Dermis microvascular lymphatic vessel endothelial cell (primary cell): ENCODE measurements around the gene FMO2. TPM values are rescaled to one million over a fixed set of nuclear protein-coding genes. Genes with fewer than 3 reads are reported as not detected.
"Not testable (repeated sequence)": the region's sequence is repeated elsewhere in the genome, so short reads cannot be mapped to it uniquely, and the experiment has no call there.

Source experiments
- DNase-seq, 2 donors: peaks; one replicate each; pipeline versions ENCODE4 v3.0.0 to v3.0.0-alpha.2; 2010; ENCODE audit warnings: low read depth in 2 of 2
- total RNA-seq: library from RNA; depleted of rRNA; stranded (reverse); fragments of >200 nt; gene quantifications from 2 replicates; pipeline ENCODE4 v1.2.1, GENCODE V29; 2014

Gene FMO2
- total RNA-seq, 1 donor from 2014 or later: not detected

DNA sequence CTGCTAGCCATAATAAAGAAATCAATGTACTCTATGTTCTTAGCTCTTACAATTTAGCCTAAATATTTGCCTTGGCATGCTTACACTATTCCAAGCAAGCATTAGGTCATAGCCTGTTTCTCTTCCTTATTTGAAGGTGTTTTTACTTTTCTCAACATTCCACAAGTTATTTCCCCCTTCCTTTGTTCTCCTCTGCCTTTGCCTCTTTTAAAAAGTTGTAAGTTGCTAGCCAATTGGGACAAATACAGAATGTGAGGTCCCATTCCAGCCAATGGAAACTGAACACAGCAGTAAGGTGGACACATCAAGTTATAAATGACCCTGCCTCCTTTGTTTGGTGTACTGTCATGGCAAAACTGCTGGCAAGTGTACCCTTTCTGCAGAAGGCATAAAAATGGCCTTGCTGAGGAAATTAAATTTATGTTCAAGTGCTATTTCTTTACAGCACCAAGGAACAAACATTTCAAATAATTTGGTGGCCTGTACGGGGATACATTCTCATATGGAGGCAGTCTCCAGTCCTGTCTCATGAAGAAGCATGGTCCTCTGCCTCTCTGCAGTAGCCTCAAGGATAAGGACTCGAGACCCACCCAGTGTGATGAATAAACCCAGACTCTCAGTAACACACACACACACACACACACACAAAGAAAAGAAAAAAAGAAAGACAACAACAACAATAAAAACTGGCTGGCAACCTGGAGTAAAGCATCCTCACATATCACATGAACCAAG lies 34.4 kb downstream of the FMO2 start:
- DNase-seq: peak in 1 of 2 donors; percentile 36

DNA sequence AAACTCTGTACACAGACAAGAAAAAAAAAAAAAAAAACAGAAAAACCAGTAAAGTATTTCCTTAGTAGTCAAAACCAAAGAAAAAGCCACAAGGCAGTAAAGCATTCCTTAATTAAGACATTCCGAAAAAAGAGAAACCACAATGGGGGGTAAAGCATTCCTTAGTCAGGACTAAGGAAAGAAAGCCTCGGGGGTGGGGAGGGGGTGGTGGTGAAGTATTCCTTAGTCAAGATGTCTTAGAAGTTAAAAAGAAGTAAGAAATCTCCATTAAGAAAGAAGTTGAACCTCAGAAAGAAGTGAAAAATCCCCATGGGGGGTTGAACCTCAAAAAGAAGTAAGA lies 35.0 kb downstream of the FMO2 start:
- no peak for DNase-seq

DNA sequence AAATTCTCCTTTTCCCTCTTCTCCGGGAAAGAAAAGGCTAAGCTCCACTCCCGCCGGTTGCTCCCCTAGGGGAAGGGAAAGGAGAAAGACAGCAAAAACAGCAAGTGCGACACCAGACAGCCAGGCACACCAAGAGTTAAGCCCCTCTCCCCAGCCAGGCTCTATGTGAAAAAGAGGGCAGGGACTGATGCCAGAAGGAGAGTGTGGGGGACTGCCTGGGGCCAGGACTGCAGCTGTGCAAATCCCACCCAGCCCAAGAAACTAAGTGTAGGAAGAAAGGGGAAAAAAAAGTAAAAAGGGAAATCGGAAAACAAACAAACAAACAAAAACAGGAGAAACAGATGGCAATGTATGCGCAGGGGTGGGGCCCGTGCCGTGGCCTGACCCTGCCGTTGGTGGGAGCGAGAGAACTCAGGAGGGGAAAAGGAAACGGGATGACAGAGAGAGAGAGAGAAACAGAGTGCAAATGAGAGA lies 35.5 kb downstream of the FMO2 start:
- DNase-seq: no peak

DNA sequence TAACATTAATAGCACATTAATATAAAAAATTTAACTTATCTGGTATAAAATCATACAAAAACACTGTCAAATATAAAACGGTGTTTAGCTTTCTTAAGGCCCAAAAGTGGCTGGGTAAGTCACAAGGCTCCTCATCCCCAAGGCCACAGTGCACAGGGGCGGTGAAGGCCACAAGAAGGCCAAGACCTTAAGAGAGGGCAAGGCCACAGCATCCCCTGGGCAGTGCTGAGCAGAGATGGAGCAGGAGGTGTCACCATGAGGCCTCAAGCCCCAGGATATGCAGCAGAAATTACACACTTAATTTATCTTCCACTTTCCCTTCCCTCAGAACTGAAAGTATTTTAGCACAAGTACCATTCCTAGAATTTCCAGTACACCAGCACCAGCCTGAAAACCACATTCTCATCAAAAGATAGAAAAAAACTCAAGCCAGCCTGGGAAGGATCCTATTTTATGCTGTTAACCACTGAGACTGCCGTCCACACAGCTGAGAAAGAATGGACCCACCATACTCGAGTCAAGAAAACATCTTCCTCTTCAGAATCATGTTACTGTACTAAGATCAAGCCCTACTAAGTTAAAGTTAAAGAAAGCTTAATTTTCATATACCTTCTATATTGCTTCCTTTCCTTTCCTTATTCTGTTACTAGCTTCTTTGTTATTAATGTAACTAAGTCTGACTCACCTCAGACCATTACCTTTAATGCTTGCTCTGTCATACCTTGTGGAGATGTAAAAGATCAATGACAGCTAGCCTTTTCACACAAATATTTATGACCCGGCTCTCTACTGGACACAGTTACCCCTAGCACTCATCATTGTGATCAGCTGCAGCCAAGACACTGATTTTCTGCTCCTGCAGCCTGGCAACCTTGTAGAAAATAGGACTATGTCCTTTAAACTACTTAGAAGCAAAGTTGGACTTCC lies 36.8 kb downstream of the FMO2 start:
- DNase-seq: no peak

DNA sequence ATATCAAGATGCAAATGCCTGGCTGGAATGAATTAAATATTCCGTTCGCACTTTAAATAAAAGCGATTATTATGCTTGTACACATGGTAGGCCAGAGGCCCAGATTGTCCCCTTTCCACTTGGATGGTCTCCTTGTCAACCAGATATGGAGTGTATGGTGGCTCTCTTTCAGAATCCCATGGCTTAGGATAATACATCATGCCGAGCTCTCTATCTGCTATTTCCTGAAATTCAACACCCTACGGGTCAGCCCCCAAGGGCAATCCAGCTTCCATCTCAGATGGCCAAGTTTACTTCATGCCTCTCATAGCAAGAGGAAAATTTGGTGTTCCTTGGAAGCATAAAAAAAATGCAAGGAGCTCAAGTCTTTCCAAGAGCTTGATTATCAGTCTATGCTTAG lies 37.8 kb downstream of the FMO2 start:
- DNase-seq: no peak

DNA sequence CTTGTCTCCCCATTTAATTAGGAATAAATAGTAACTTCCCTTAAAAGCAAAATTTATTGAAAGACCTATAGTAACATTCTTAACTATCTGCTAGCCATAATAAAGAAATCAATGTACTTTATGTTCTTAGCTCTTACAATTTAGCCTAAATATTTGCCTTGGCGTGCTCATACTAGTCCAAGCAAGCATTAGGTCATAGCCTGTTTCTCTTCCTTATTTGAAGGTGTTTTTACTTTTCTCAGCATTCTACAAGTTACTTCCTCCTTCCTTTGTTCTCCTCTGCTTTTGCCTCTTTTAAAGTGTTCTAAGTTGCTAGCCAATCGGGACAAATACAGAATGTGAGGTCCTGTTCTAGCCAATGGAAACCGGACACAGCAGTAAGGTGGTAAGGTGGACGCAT lies 39.2 kb downstream of the FMO2 start:
- not testable (repeated sequence) for DNase-seq

DNA sequence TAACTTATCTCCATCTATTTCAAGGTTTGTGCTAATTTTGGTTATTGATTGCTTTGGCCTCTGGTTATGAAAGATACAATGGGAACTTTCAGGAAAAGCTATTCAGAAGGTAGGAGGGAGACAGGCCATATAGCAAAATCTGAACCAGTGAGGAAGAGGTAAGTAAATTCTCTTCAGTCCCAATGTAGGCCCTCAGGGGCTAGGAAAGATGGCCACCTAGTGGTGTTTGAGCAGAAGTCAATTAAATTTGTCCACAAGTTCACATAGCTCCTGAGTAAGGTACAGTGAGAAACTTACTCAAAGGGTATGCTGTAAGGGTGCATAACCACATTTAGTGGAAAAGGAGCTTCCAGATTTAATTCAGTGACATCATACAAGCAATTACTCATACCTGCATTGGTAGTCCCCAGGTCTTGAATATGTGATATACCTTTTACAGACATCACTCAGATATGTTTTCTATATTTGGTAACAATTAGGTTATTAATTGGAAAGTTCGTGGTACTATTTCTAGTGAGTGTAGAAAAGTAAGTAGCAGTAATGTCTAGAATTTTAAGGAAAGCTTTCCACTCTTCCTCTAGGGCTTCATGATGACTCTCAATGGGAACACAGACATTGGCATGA lies 41.8 kb downstream of the FMO2 start:
- peak; percentile 68 to 70 for DNase-seq

DNA sequence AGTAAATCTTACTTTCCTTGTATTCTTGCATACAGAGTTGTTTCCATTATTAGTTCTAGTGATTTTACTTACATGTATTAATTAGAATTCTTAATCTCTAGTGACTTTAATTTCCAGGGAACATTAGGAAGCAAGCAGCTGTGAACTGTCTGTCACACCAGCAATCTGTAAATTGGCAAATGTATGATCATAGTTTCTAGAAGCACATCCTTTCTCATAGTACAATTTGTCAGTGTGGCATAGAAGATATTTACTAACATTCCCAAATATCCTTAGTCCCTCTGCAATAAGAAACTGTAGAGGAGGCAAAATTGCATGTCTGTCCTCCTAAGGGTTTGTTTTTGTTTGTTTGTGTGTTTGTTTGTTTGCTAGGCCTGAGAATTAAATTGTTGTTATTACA lies 46.2 kb downstream of the FMO2 start:
- no peak for DNase-seq

DNA sequence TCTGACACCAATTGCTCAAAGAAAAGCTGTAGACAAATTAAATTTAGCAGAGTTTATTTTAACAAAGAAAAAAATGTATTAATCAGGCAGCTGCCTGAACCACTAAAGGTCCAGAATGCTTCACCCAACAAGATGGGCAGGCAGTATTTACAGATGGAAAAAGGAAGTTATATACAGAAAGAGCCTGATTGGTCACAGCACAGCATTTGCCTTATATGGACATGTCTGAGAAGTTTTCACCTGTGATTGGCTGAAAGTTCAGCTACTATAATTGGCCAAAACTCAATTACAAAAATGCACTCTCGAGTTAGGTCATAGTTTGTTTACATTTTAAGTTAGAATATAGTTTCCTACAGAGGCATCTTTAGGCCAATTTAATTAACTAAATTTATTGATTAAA lies 48.1 kb downstream of the FMO2 start:
- DNase-seq: no peak

DNA sequence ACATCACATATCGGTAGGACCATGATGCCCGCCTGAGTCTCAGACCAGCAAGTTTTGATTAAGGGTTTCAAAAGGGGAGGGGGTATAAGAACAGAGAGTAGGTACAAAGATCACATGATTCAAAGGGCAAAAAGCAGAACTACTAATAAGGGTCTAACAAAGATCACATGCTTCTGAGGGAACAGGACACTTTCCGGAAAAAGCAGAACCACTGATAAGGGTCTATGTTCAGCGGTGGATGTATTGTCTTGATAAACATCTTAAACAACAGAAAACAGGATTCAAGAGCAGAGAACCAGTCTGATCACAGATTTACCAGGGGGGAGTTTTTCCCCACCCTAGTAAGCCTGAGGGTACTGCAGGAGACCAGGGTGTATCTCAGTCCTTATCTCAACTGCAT lies 51.1 kb downstream of the FMO2 start:
- not testable (repeated sequence) for DNase-seq

DNA sequence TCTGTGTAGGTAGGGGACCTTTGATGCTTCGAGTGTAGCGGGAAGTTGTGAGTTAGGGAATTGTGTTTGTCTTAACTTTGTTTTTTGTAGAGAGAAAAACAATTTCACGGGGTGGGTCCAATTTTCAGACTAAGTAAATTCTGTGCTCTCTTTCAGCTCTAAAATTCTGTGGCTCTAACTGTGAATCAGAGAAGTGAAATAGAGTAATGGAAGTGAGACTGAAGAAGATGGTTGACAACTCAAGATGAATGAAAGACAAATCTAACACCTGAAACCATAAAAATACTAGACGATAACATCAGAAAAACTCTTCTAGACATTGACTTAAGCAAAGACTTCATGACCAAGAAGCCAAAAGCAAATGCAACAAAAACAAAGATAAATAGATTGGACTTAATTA lies 58.8 kb downstream of the FMO2 start:
- no peak for DNase-seq

DNA sequence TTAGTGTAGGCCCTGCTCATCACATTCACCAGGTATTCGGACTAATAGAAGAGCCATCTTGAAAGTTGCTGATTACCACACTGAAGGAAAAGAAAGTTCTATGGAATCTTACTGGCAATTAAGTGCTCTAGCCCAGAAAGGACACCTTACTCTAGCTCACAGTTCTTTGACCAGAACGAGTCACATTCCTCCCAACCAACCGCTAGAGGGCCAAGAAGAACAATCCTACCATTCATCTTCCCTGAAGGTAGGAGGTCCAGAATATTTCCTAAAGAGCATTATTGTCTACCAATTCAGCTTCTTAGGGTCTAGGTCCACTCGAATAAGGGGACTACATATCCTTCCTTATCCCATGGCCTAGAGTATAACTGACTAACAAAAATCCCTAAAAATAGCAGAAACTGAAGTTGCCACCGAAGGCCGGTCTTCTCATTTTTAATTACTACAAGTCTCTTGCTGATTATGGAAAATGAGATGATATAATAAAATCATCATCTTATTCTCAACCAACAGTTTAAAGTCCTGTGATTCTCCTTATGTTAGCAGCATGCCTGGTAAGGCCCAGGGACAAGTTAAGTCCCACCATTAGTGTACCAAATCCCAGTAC lies 60.5 kb downstream of the FMO2 start:
- peak; percentile 15 to 44 for DNase-seq

DNA sequence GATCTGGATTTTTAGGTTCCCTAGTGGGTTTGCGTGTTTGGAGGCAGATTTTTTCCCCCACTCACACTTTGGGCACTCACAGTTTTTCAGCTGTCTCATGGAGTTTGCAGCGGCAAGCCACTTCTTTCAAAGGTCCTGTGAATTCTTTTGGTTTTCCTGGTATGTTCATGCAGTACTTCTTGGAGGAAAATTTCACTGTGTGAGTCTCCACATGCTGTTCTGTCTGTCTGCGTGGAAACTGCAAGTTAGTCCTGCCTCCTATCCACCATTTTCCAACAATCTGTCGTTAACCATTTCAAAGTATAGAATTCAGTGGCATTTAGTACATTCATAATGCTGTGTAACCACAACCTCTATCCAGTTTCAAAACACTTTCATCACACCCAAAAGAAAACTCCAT lies 62.4 kb downstream of the FMO2 start:
- DNase-seq: no peak

DNA sequence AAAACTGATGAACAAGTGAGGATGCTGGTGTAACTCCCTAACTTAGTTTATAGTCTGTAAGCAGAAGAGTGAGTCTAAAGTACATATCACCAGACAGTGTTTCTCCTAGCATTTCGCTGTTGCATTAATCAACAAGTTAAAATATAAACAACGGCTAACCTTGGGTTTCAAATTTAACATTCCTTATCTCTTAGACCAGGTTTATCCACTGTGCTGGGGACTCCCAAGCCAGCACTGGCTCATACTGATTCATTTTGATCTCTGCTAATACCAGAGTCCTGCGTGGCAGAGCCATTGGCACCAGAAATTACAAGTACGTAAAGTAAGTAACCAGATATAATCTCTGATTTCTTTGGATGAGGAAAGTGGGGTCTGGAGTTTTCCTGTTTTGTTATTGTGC lies 63.2 kb downstream of the FMO2 start, which contains the start of gene FMO1:
FMO1 (plus strand) TSS at position 193 of the 400 bp plus-strand sequence. CDS start 9,594 bp downstream, outside the sequence.
- no peak for DNase-seq

DNA sequence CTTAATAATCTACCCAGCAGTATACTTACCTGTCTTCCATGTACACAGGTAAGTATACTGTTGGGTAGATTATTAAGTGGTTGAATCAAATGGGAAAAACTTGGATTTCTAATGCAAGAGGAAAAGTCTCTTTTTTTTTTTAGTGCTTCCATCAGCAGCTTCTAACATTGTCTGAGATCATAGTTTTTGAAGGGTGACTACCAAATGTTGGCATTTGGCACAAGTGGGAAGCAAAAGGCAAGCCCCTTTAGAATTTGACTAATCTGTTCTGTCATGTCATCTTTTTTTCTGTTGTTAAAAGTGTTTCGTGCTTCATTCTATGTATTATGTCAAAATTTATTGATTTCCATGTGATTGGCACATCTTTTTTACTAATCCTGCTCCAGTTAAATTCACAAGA lies 63.7 kb downstream of the FMO2 start:
- no peak for DNase-seq

DNA sequence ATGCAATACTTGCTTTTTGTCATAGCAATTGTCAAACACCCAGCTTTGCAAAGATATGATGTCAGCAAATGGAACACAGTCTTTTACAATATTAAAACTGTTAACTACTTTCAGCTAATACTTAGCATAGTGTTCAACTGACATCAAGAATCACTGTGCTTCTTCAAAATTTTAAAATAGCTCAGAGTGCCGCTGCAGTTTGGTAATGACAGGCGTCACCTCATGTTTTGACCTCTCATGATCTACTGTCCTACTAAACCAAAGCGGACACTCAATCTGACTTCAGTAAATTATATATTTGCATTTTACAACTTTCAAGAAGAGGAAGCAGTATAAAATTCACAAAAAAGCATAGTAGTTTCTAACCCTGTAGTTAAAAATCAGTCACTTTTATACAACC lies 65.2 kb downstream of the FMO2 start:
- DNase-seq: no peak

DNA sequence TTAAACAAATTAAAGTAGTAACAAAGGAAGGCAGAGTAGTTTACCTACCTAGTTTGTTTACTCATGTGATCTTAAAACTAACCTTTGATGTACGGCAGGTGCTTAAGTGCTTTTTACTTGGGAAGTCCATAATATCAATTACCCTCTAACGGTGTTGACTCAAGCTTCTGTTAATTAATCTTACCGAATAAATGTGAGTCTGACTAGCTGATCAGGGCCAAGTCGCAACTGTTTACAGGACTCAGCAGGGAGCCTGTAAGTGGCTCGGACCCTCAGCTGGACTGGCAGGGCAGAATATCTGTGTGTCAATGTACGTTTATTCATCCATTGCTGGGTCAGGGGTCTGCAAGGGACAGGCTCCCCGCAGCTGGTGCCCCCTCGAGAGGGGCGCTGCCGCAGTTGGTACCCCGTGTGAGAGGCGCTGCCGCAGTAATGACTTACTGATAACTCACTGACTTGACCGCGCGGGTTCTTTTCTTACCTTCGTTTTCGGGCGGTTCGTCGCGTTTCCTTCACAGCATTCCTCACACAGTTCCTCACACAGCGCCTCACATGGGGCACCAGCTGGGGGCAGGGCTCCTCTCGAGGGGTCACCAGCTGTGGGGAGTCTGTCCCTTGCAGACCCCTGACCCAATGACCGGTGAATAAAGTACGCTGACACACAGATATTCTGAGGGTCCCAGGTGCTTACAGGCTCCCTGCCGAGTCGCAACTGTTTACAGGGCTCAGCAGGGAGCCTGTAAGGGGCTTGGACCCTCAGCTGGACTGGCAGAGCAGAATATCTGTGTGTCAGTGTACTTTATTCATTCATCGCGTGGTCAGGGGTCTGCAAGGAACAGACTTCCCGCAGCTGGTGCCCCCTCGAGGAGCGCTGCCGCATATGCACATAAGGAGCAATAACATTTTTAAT lies 66.2 kb downstream of the FMO2 start:
- DNase-seq: peak; percentile 5 to 39

DNA sequence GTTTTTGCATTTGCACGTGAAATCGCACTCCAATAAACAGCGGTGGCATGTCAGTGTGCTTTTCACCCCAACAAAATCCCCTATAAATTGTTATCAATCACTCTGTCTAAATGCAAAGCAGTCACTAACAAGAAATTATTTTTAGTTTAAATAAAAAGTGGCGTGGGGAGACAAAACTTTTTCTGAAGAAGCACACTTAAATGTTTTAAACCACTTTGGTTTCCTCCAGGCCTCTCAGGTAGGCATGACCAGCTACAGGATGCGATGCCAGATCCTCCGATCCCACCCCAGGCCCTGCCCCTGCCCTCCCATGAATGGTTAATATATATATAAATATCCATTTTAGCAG lies 66.8 kb downstream of the FMO2 start:
- DNase-seq: no peak

DNA sequence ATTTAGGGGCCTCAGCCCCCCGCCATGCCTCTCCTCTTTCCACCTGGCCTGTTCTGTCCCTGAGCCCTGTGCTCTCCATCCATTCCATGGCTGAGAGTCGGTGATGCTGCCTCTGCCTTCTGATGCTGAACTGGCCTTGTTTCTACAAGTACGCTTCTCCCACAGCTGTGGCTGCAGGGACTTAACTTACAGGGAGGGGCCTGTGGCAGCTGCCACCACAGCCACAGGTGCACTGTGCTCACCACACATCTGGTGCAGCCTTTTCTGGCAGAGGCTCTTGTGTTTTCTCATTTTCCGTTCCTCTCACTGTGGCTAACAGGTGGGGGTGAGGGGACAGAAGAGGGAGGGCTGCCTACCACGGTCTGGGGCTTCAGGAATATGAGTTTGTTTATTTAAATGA lies 67.4 kb downstream of the FMO2 start:
- DNase-seq: no peak

DNA sequence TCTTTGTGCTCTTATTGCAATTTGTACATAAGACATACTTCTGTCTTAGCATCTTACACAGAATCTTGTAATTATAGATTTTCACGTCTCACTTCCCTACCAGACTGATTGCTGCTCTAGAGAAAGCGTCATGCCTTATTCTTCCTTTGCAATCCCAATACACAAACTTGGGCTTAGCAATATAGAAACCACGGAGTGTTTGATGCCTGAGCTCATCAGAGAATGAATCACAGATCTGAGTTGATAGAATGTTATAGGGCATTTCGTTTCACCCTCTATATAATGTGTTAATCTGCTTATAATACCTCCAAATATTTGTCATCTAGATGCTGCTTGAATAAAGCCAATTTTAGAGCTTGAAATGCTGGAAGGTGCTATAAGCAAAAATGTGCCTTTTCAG lies 69.8 kb downstream of the FMO2 start:
- DNase-seq: no peak
